ENCODE results near the gene GNL2.

The GNL2 gene

DNA sequence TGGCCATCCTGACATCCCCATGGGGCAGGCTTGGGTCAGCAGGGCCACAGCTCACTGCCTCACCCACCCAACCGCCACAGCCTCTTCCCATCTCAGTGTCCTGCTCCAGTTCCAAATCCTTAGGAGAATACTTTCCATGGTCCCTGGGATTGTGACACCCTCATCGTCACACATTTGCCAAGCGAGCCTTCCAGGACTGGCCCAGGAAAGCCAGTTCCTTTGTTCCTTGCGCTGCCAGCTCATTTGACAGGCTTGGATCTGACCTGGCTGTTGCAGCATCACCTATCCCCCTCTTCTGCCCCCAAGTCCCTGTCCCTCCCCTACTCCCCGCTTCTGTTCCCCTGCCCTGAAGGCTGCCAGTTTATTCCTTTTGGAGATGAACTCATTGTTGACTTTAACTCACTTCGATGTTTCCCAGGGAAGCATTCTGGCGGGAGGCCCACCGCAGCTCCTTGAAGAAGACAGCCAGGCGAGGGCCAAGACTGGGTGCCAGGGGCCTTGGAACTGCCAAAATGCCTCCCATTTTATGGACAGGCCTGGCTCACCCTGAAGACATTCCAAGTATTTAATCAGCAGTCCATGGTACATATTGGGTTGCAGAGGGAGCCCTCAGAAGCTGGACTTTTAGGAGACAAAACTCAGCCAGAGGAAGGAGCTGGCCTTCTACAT lies 10.2 kb upstream of the GNL2 start:
- no peaks in the 10 kb centered on the region for H3K9me3 ChIP-seq (ENCODE audit: insufficient read depth, low read depth, low read length)
- no peak overlapping the region for H3K4me2 ChIP-seq (ENCODE audit: low read depth, low read length, poor library complexity, severe bottlenecking)
- no peaks in the 10 kb centered on the region for H3K27me3 ChIP-seq (ENCODE audit: insufficient read depth, low read length, poor library complexity, severe bottlenecking)
- H4K20me1 ChIP-seq (ENCODE audit: insufficient read depth, low read length, poor library complexity, severe bottlenecking) = no peaks in the 10 kb centered on the region
- no peak for TF ChIP-seq CTCF (conservative IDR thresholded peaks at IDR 0.05; ENCODE audit: low read length)
- no peak for TF ChIP-seq EZH2phosphoT487 (IDR thresholded peaks at IDR 0.05; ENCODE audit: borderline replicate concordance)
- no peaks in the 10 kb centered on the region for H3K9me2 ChIP-seq (replicated peaks; ENCODE audit: low read depth, low read length)
- H3F3A ChIP-seq (ENCODE audit: low read depth) = no peaks in the 10 kb centered on the region
- no peak overlapping the region for H2AFZ ChIP-seq (ENCODE audit: low read length)
- no peaks in the 10 kb centered on the region for H3K79me2 ChIP-seq (ENCODE audit: insufficient read depth, low read length)
- no peaks in the 10 kb centered on the region for H3K4me1 ChIP-seq (ENCODE audit: insufficient read depth, low read length, poor library complexity, severe bottlenecking)
- no peaks in the 10 kb centered on the region for H3K36me3 ChIP-seq (ENCODE audit: insufficient read depth, low read length)
- no peak overlapping the region for H3K4me3 ChIP-seq (ENCODE audit: low read length, poor library complexity, severe bottlenecking)
- H3K9ac ChIP-seq (ENCODE audit: low read depth, low read length, poor library complexity, severe bottlenecking) = no peak overlapping the region

DNA sequence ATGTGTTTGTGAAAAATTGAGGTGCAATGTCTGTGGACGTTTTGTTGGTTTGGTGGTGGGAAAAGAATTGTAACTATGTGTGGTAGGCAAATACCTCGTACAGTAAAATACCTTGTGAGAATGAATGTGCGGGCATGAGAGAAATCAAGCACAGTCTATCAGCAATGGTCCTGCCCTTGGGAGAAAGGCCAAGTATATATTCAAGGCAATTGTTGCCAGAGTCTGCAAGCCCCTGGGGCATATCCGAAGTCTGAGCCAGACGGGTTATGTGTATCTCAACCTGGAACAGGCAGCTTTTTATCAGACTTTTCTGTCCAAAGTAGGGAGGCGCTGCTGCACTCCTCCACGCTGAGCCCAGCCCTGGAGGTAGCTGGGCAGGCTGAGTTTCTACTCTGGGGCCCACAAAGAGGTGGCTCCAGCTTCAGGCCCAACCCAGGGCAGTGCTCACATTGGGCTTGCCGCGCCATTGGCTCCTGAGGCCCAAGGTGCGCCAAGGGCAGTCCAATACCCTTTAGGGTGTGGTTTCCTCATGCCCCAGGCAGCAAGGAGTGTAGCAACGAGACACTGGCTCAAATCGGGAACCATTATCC lies 9.4 kb upstream of the GNL2 start:
- Histone ChIP-seq H3K36me3 (ENCODE audit: insufficient read depth, low read length) (no peaks in the 10 kb centered on the region), H3K4me3 (ENCODE audit: low read length, poor library complexity, severe bottlenecking) (no peak overlapping the region), H3K79me2 (ENCODE audit: insufficient read depth, low read length) (no peaks in the 10 kb centered on the region), H3F3A (ENCODE audit: low read depth) (no peaks in the 10 kb centered on the region), H3K4me1 (ENCODE audit: insufficient read depth, low read length, poor library complexity, severe bottlenecking) (no peaks in the 10 kb centered on the region), H3K27me3 (ENCODE audit: insufficient read depth, low read length, poor library complexity, severe bottlenecking) (no peaks in the 10 kb centered on the region), H2AFZ (ENCODE audit: low read length) (no peak overlapping the region), H3K9me3 (ENCODE audit: insufficient read depth, low read depth, low read length) (no peaks in the 10 kb centered on the region), H3K9me2 (replicated peaks; ENCODE audit: low read depth, low read length) (no peaks in the 10 kb centered on the region), H3K4me2 (ENCODE audit: low read depth, low read length, poor library complexity, severe bottlenecking) (no peak overlapping the region), H4K20me1 (ENCODE audit: insufficient read depth, low read length, poor library complexity, severe bottlenecking) (no peaks in the 10 kb centered on the region), H3K9ac (ENCODE audit: low read depth, low read length, poor library complexity, severe bottlenecking) (no peak overlapping the region)
- TF ChIP-seq CTCF (conservative IDR thresholded peaks at IDR 0.05; ENCODE audit: low read length) (no peak), EZH2phosphoT487 (IDR thresholded peaks at IDR 0.05; ENCODE audit: borderline replicate concordance) (no peak)

GRCh38 chr1:37602750-37603694 lies 7.3 kb upstream of the GNL2 start:
- Histone ChIP-seq H3K4me3 (ENCODE audit: low read length, poor library complexity, severe bottlenecking) (no peak overlapping the region), H3F3A (ENCODE audit: low read depth) (no peaks in the 10 kb centered on the region), H3K4me1 (ENCODE audit: insufficient read depth, low read length, poor library complexity, severe bottlenecking) (no peaks in the 10 kb centered on the region), H3K9me2 (replicated peaks; ENCODE audit: low read depth, low read length) (no peaks in the 10 kb centered on the region), H3K27me3 (ENCODE audit: insufficient read depth, low read length, poor library complexity, severe bottlenecking) (no peaks in the 10 kb centered on the region), H3K4me2 (ENCODE audit: low read depth, low read length, poor library complexity, severe bottlenecking) (no peak overlapping the region), H4K20me1 (ENCODE audit: insufficient read depth, low read length, poor library complexity, severe bottlenecking) (no peaks in the 10 kb centered on the region), H2AFZ (ENCODE audit: low read length) (peak overlapping the region; percentile 2; the same call in 1 of the 2 replicates), H3K36me3 (ENCODE audit: insufficient read depth, low read length) (no peaks in the 10 kb centered on the region), H3K9ac (ENCODE audit: low read depth, low read length, poor library complexity, severe bottlenecking) (no peak overlapping the region), H3K9me3 (ENCODE audit: insufficient read depth, low read depth, low read length) (no peaks in the 10 kb centered on the region), H3K79me2 (ENCODE audit: insufficient read depth, low read length) (no peaks in the 10 kb centered on the region)
- TF ChIP-seq CTCF (conservative IDR thresholded peaks at IDR 0.05; ENCODE audit: low read length) (peak; percentile 87), EZH2phosphoT487 (IDR thresholded peaks at IDR 0.05; ENCODE audit: borderline replicate concordance) (no peak)

Data from Loucy (cell line).